HG02981 (cell line): ENCODE data around the gene TMEM167B.
A peak's percentile ranks its signal among the peaks of the same experiment; 100 is the strongest.

Experiments used
- ATAC-seq: cut with Tn5 transposase; IDR thresholded peaks from one replicate; pipeline ENCODE4 v1.9.1; 2021; ENCODE audit warnings: mild to moderate bottlenecking, moderate library complexity; ENCODE audit not compliant: unreplicated experiment

TMEM167B gene

DNA sequence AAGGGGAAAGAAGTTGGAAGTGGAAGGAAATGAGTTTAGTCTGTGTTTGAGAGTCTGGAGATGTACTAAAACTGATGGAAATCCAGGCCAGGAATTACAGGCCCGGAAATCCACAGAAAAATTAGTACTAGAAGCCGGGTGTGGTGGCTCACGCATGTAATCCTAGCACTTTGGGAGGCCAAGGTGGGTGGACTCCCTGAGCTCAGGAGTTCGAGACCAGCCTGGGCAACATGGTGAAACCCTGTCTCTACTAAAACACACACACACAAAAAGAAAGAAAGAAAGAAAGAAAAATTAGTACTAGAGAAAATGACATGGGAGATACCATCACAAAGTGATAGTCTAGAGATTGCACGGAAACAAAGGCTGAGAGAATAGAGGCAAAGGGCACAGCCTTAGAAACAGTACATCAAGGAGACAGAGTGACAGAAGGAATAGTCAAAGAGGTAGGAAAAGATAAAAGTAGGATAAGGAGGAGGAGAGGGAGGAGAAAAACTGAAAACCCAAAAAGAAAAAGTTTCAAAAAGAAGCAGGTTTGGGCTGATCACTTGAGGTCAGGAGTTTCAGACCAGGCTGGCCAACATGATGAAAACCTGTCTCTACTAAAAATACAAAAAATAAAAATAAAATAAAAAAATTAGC lies 10.0 kb upstream of the TMEM167B start:
- no peak for ATAC-seq

GRCh38 chr1:109083501-109083900 lies 7.1 kb upstream of the TMEM167B start:
- no peak for ATAC-seq

- ATAC-seq, result no peak
Measured at GRCh38 chr1:109083923-109084322, 6.6 kb upstream of the TMEM167B start.

- no peak for ATAC-seq
Measured at GRCh38 chr1:109084563-109085517, 5.7 kb upstream of the TMEM167B start.

DNA sequence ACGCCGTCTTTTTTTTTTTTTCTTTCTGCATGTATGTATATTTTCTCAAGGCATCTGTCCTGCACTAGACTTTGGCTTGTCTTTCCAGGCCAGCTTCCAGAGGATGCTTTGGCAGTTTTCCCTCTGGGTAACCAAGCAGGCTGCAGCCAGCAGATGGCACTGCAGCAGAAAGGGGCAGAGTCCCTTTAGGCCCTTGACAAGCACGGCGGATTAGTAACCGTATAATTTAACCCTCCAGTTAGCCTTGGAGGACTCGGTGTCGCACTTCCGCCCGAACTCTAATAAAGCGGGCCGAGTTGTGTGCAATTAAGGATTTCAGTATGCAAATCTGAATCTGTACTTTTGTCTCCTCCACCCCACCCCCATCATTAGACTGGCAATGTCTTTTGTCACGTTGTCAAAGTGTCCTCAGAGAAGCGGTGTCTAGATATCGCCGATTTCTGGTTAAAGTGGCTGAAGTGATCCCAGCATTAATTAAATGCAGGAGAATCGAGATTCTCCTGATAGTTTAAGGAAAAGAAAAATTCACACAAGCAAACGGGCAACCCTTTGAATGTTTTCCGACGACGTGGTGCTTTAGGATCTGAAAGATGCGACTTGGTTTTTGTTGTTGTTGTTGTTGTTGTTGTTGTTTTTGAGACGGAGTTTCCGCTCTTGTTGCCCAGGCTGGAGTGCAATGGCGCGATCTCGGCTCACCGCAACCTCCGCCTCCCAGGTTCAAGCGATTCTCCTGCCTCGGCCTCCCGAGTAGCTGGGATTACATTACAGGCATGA lies 1.1 kb upstream of the TMEM167B start:
- no peak for ATAC-seq

DNA sequence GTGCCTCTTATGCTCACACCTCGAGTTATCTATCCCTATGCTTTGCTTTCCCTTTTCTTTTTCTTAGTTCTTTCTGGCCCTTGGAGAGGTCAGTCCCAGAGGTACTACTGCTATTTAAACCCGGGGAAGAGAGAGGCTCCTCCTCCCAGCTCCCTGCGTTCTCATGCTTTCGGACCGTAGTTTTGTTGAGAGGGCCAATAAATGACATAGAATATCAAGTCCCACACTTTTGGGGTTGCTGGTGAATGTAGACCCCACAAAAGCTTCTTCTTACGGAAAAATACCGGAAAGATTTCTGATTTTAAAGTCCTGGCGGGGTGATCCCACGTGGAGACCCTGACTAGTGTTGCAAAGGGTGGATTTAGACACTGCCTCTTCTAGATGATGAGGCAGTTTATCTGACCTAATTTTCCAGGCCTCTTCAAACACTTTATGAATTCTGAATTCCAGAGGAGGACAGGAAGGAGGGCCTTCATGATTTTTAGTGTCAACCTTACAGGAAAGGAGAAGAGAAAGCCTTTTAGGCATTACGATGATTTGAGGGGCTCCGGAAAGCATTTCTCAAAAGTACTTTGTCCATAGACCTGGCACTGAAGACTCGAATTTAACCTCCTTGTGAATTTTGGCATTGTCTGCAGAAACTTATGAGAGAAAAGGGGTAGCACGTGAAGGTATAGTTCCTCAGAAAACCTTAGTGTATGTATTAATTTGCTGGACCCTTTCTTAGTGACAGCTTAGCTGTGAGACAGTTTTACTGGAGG lies 694 bp downstream of the TMEM167B start:
- peak; percentile 36 for ATAC-seq

DNA sequence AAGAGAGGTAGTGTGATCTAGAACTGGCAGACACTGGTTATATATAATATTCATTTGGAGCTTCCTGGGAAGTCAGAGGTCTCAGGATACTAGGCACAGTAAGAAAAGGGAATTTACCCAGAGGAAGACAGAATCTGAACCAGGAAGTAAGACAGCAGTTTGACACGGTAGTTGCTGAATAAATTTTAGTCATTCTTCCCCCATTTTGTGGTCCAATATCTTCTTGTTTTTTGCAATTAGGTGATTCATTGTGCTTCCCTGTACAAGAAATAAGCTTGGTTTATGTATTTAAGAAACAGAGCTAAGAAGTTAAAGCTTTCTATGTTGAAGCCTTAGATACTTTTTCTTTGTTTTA lies 1.3 kb downstream of the TMEM167B start:
- no peak for ATAC-seq

DNA sequence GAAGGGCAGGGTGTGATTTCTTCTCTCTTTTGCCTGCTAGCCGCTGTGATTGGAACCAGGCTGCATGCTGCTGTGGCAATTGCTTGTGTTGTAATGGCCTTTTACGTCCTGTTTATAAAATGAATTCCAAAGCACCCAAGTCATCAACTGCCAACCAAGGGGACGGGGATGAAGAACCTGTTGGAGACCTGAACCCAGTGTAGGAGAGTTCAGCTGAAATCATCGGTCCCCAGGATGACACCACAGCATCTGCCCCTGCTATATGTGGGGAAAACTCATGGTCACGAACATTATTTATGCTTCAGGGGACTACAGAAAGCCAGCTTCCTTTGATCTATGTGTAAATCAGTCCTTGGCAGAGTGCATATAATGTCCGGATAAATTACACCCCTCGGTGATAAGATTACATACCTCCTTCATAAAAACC lies 3.8 kb downstream of the TMEM167B start:
- ATAC-seq, result no peak

- no peak for ATAC-seq
Measured at GRCh38 chr1:109094871-109095270, 4.3 kb downstream of the TMEM167B start.

GRCh38 chr1:109095631-109096030 lies 5.1 kb downstream of the TMEM167B start:
- ATAC-seq, result no peak

GRCh38 chr1:109096120-109096519 lies 5.6 kb downstream of the TMEM167B start:
- ATAC-seq, result no peak

GRCh38 chr1:109099938-109100773 lies 9.6 kb downstream of the TMEM167B start:
- ATAC-seq, result peak; percentile 84

DNA sequence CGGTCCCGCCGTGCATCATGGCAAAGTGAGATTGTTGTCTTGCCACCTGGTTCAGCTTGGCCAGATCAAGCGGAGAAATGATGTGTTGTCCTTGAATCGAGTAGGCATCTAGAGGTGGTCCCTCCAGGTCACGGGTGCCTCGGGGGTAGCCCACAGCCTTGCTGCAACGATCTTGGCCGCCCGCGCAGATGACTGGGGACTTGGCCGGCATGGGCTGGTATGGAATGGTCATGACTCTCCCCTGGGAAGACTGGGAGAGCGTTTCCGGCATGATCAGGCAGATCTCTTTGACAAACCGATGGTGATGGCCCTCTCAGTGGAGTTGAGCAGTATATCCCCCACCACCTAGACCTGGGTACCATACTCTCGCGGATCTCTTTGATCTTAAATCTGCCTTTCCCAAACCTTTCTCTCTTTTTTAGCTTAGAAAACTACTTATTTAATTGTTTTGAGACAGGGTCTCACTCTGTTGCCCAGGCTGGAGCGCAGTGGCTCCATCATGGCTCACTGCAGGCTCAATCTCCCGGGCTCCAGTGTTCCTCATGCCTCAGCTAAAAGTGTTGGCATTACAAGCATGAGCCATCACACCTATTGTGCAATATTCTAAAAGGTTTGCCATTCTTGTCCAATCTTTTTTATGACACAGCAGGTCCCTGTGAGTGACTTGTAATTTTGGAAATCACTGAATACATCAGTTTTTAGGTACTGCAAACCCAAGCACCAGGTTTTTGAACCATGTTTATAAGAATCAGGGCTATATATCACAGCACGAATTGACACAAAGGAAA lies 14.0 kb downstream of the TMEM167B start:
- ATAC-seq, result no peak

DNA sequence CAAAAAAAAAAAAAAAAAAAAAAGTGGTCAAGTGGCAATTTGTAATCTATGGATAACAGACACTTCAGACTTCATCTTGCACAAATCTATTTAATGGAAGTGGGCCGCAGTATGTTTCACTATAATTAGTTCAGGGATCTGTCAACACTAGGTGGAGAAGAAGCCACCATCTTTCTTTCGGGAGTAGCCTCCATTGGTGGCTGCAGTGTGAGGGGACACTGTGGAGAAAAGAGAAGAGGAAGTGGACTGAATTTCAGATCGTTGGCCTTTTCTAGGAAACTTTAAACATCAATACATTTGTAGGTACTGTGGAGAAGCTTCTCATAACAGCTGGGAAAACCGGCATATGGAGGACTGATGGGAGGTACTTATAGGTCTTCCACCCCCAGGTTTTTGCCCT lies 15.3 kb downstream of the TMEM167B start:
- no peak for ATAC-seq

DNA sequence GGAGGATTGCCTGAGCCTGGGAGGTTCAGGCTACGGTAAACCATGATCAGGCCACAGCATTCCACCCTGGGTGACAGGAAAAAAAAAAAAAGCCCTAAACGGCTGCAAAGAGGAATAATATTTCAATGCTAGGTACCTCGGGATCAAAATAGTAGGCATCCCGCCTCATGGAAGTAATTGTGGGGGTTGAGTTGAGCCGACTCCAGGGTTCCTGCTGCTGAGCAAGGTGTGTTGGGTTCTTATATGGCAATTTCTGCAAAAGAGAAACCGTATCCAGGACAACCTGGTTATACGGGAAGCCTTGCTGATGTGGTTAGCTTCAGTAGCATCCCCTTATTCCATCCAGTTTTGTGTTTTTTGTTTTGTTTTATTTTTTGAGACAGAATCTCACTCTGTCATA lies 17.2 kb downstream of the TMEM167B start:
- no peak for ATAC-seq

- no peak for ATAC-seq
Measured at GRCh38 chr1:109109906-109110305, 19.3 kb downstream of the TMEM167B start.

GRCh38 chr1:109111386-109112055 lies 21.0 kb downstream of the TMEM167B start:
- no peak for ATAC-seq

GRCh38 chr1:109112056-109112651 lies 21.6 kb downstream of the TMEM167B start:
- no peak for ATAC-seq
